GM12892 (cell line): Measurements from ENCODE around the gene GNAI1. TPM values are rescaled to one million over a fixed set of nuclear protein-coding genes. Genes with fewer than 3 reads are reported as not detected.

Source experiments
- DNase-seq: peaks from one replicate; pipeline ENCODE4 v3.0.0; 2011; ENCODE audit not compliant: insufficient read length
- FAIRE-seq: peaks from 2 replicates; lab custom pipeline; 2011; peaks lifted over from hg19 to GRCh38; lab: Jason Lieb, UNC
- POLR2A ChIP-seq: IDR thresholded peaks from 2 replicates; pipeline ENCODE4 v1.6.1; 2011; ENCODE audit warnings: low read depth, low read length, control low read depth
- POLR2AphosphoS5 ChIP-seq: IDR thresholded peaks from 2 replicates; pipeline ENCODE4 v1.6.1; 2011; ENCODE audit warnings: low read depth, low read length, control low read depth
- TAF1 ChIP-seq: IDR thresholded peaks from 2 replicates; pipeline ENCODE4 v1.6.1; 2011; ENCODE audit warnings: low read depth, mild to moderate bottlenecking, control low read depth, low read length, borderline replicate concordance
- polyA plus RNA-seq: library from polyadenylated mRNA; unstranded; fragments of >200 nt; gene quantifications from one replicate; pipeline ENCODE4 v1.2.1, GENCODE V29; 2012; ENCODE audit warnings: missing spikeins, inconsistent platforms; ENCODE audit not compliant: missing spikeins

Gene GNAI1
- not detected for polyA plus RNA-seq

DNA sequence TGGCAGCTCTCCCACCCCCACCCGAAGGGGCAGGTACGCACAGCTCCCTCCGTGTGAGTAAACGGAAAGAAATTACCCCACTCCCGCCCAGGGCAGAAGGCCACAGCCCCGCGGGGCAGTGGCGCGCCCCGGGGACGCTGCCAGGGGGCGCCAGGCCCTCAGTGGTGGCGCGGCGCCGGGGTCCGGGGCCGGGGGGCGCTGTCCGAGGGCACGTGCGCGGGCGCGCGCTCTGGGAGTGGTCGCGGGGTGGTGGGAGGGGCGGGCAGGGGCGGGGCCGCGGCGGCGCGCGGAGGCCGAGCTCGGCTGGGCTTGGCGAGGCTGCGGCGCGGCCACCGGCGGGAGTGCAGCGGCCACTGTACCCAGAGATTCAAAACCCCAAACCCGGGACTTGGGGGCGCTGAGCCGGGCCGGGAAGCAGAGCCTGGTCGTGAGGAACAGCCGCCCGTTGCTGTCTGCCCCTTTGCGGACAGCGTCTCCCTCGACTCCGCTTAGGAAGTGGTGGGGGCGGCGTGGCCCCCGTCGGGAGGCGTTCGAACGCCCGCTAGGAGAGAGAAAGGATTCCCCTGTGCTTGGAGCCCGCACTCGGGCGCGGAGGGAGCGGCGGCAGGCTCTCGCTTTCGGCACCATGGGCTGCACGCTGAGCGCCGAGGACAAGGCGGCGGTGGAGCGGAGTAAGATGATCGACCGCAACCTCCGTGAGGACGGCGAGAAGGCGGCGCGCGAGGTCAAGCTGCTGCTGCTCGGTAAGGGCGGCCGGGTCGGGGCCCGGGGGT lies at the start of gene GNAI1:
GNAI1 (plus strand) TSS at position 296 of the 773 bp plus-strand sequence; CDS start at position 626, 330 bp downstream.
- DNase-seq (no peak), FAIRE-seq (no peak)
- TF ChIP-seq POLR2A (no peak), TAF1 (no peak), POLR2AphosphoS5 (no peak)

DNA sequence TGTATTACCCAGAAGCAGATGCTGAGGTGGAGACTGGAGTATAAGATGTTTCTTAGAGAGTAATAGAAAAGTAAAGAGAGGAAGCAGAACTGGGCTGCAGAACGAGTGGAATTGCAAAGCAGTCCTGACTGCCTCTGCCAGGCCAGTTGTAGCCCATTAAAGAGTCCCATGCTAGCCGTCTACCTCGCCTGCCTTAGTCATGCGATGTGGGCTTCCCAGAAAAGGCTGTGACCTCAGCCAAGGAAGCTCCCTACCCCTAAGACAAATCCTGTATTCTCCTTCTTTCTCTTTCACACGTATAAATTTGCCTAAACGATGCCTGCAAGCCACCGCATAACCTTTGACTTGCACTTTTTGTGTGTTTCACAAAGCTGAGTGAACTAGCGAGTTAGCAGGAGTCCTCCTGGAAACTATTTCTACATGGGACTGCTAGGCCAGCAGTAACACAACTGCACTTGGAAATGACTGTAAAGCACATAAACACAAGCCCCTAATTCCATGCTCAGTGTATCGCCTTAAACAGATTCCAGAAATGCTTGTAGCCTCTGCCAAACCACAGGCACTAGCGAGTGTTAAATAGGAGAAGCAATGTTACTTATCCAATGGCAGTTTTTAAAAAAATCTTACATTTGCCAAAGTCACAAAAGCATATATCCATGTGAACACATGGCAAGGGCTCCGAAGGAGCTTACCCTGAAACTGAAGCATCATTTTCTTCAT lies 47.4 kb upstream of the GNAI1 start:
- FAIRE-seq (no peak), DNase-seq (no peak)
- no peak for TF ChIP-seq POLR2A
- TF ChIP-seq TAF1 = no peak
- no peak for TF ChIP-seq POLR2AphosphoS5

- DNase-seq (no peak), FAIRE-seq (no peak)
- TF ChIP-seq POLR2A (no peak), POLR2AphosphoS5 (no peak)
Observed at GRCh38 chr7:80087771-80088170, 46.9 kb upstream of the GNAI1 start.

DNA sequence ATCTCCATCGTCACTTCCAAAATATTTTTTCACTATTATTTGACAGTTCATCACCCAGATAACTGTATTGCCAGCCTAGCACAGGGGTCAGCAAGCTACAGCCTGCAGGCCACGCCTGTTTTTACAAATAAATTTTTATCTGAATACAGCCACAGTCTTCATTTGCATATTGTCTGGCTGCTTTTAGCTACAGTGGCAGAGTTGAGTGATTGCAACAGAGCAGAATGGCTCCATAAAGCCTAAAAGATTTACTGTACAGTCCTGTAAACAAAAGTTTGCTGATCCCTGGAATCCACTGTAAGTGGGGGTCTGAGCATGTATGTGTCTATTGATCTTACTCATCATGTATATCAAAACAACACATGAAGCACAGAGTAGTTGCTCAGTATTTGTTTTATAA lies 45.9 kb upstream of the GNAI1 start:
- FAIRE-seq (no peak), DNase-seq (no peak)
- TF ChIP-seq TAF1 (no peak), POLR2AphosphoS5 (no peak), POLR2A (no peak)

DNA sequence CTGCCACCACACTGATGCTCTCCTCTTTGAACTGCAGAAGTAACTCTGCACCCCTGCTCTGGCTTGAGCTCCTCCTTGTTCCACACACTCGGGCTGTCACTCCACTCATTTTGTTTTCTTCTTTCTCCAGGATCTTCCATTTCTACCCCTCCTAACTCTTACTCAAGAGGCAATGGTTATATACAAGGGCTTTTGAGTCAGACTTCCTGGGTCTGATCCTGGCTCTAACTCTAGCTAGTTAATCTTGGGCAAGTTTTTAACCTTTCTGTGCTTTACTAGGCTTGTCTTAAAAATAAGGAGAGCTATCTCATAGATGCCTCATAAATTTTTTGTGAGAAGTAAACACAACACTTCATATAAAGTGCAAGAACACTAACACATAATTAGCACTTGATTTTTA lies 45.3 kb upstream of the GNAI1 start:
- DNase-seq (no peak), FAIRE-seq (no peak)
- TF ChIP-seq POLR2A (no peak), POLR2AphosphoS5 (no peak)

DNA sequence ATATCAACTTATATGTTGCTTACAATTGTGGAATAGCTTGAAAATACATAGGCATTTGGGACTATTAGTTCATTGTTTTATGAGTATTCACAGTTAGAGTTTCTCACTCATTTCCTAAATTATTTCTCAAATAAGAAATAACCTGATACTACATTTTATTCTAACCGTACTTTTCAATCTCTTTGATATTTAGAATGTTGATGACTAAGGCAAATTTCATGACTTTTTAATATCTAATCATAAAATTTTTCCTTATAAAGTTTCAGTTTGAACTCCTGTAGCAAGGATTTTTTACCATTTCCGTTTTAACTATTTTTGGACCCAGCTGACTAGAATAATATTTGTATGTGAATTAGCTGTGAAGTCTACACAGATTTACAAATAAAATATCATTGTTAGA lies 41.3 kb upstream of the GNAI1 start:
- FAIRE-seq (no peak), DNase-seq (no peak)
- TF ChIP-seq POLR2AphosphoS5 (no peak), TAF1 (no peak), POLR2A (no peak)

GRCh38 chr7:80095545-80095944 lies 39.1 kb upstream of the GNAI1 start:
- FAIRE-seq (no peak), DNase-seq (no peak)
- no peak for TF ChIP-seq TAF1

DNA sequence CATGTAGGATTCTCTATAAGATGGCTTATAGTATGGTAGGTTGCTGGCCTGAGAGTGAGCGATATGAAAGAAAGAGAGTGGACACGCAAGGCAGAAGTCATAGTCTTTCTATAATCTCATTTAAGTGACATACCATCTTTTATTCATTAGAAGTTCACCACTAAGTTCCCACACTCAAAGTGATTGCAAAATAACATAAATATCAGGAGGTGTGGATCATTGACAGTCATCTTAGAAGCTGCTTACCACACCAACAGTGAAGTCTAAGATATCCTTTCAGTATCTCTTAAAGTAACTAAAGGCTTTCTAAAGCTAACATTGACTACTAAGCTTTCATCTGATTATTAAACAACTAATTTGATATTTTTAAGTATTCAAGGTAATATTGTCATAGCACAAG lies 36.9 kb upstream of the GNAI1 start:
- FAIRE-seq = no peak
- TF ChIP-seq POLR2AphosphoS5 = no peak
- no peak for TF ChIP-seq POLR2A
- no peak for TF ChIP-seq TAF1
- no peak for DNase-seq

GRCh38 chr7:80098795-80099194 lies 35.8 kb upstream of the GNAI1 start:
- FAIRE-seq (no peak), DNase-seq (no peak)
- TF ChIP-seq POLR2AphosphoS5 = no peak
- TF ChIP-seq POLR2A = no peak
- TF ChIP-seq TAF1 = no peak

DNA sequence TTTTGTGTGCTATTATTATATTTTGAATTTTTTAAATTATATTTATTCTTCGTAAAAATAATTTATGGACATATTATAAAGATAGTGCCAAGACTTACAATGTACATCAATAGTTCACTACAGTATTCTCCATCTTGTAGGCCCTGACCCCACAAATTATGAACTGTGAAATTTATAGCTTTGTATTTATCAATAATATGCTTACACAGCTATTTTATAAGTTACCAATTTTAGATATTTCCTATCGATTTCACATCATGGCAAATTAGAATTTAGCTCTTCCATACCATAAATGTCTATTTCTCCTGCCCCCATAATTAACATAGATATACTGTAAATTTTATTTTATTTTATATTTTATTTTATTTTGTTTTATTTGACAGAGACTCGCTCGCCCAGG lies 34.4 kb upstream of the GNAI1 start:
- FAIRE-seq (no peak), DNase-seq (no peak)
- TF ChIP-seq POLR2A (no peak), POLR2AphosphoS5 (no peak), TAF1 (no peak)

DNA sequence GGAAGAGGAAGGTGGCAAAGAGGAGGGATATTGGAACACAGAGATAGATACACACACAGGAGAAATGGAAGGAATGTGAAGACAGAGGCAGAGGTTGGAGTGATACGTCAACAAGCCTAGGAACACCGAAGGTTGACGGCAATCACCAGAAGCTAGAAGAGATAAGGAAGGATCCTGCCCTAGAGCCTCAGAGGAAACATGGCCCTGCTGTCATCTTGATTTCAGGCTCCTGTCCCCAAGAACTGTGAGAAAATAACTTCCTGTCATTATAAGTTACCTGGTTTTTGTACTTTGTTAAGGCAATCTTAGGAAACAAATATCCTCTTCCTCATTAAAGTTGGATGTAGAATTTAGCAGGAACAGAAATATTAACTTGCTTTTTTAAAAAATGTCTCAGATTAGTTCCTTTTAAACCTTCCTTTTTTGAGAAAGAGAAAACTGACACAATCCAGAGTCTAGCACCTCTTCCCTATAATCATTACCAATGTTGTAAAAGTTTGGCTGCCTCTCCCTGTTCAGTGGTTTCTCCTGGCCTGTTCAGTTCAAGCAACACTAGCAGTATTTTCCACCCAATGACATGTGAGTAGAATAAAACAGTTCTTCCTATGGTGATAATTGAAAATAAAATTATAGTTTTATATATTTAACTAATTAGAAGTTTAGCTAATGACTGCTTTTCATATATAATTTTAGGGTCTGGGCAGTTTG lies 28.8 kb upstream of the GNAI1 start:
- no peak for TF ChIP-seq POLR2AphosphoS5
- TF ChIP-seq POLR2A = no peak
- no peak for TF ChIP-seq TAF1
- FAIRE-seq = no peak
- no peak for DNase-seq
